ENCODE results near the gene IFNG-AS1. TPM values are rescaled to one million over a fixed set of nuclear protein-coding genes. Genes with fewer than 3 reads are reported as not detected.

The IFNG-AS1 gene
- total RNA-seq, 1 experiment from 2014 or later, result not detected

GRCh38 chr12:67964456-67964855 is 24.8 kb upstream of the IFNG-AS1 start:
- Histone ChIP-seq H3K9me3 (ENCODE audit: low read depth, low read length, poor library complexity, severe bottlenecking) (no peaks in the 10 kb centered on the region), H3K4me1 (ENCODE audit: insufficient read depth, low read length, poor library complexity, severe bottlenecking) (no peaks in the 10 kb centered on the region), H3K36me3 (ENCODE audit: insufficient read depth, low read length, poor library complexity, severe bottlenecking) (no peaks in the 10 kb centered on the region), H3K4me3 (ENCODE audit: low read depth, low read length, poor library complexity, severe bottlenecking) (no peak overlapping the region), H3K27ac (ENCODE audit: low read depth, low read length, poor library complexity, severe bottlenecking) (no peak overlapping the region), H3K27me3 (replicated peaks; ENCODE audit: insufficient read depth, low read depth, low read length, poor library complexity) (no peaks in the 10 kb centered on the region)
- ChIA-PET CTCF (no interaction called here), POLR2A (ENCODE audit: low non-redundant PET) (no interaction called here)
- BruUV-seq (replicated peaks), result no TSS peak
- TF ChIP-seq CTCF (conservative IDR thresholded peaks at IDR 0.05; ENCODE audit: low read depth, low read length) (no peak), EZH2 (IDR thresholded peaks at IDR 0.05; ENCODE audit: borderline replicate concordance, low read depth, low read length, poor library complexity, severe bottlenecking) (no peak)
- DNase-seq (ENCODE audit: low spot score), result no peak
- intact Hi-C loops (cut with micrococcal nuclease; ENCODE audit: unreplicated experiment), result no loop called here

DNA sequence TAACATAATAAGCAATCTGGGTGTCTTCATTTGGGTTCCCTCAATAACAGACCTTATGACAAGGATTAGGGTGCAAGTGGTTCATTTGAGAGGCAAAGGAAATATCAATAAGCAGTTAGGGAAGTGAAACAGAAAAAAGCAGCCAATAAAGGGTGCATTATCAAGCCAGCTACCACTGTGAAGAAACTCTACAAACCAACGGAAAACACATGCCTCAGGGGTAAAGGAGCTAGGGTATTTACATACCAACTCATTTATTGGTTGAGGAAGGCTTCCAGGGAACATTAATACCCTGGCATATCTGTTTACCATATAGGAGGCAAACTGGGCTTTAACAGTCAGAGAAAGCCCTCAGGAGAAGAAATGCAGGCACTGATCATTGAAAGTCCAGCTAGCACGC is 22.7 kb upstream of the IFNG-AS1 start:
- CTCF ChIA-PET, result no interaction called here

DNA sequence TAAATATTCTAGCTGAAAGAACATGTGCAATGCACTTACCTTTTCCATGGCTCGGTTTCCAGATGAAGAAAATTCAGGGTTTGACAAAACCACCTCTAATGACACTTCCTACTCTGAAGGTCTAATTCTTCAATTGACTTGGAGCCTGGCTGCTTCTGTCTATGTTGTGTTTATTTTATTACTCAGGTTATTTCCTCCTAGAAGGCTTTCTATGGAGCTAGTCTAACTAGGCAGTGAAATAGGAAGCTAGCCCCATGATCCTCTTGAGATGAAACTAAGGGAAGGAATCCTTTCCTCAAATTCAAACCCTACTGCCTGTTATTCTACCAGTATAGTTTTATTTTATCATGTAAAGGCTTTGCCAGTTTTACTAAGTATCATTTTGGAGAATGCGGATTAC is 20.9 kb upstream of the IFNG-AS1 start:
- intact Hi-C loops (cut with micrococcal nuclease; ENCODE audit: unreplicated experiment), result no loop called here
- POLR2A ChIA-PET (ENCODE audit: low non-redundant PET), result no interaction called here
- BruUV-seq (replicated peaks), result no TSS peak

More for the DNA sequence above, 22.7 kb upstream of the IFNG-AS1 start:
- Histone ChIP-seq H3K27ac (ENCODE audit: low read depth, low read length, poor library complexity, severe bottlenecking) (no peak overlapping the region), H3K27me3 (replicated peaks; ENCODE audit: insufficient read depth, low read depth, low read length, poor library complexity) (no peaks in the 10 kb centered on the region), H3K9me3 (ENCODE audit: low read depth, low read length, poor library complexity, severe bottlenecking) (no peaks in the 10 kb centered on the region), H3K4me1 (ENCODE audit: insufficient read depth, low read length, poor library complexity, severe bottlenecking) (no peaks in the 10 kb centered on the region), H3K36me3 (ENCODE audit: insufficient read depth, low read length, poor library complexity, severe bottlenecking) (no peaks in the 10 kb centered on the region), H3K4me3 (ENCODE audit: low read depth, low read length, poor library complexity, severe bottlenecking) (no peak overlapping the region)
- intact Hi-C loops (cut with micrococcal nuclease; ENCODE audit: unreplicated experiment), result no loop called here
- DNase-seq (ENCODE audit: low spot score), result no peak
- BruUV-seq (replicated peaks), result no TSS peak
- no peak for TF ChIP-seq EZH2 (IDR thresholded peaks at IDR 0.05; ENCODE audit: borderline replicate concordance, low read depth, low read length, poor library complexity, severe bottlenecking)
- no peak for TF ChIP-seq CTCF (conservative IDR thresholded peaks at IDR 0.05; ENCODE audit: low read depth, low read length)
- POLR2A ChIA-PET (ENCODE audit: low non-redundant PET), result no interaction called here

More for the DNA sequence above, 20.9 kb upstream of the IFNG-AS1 start:
- Histone ChIP-seq H3K27ac (ENCODE audit: low read depth, low read length, poor library complexity, severe bottlenecking) (no peak overlapping the region), H3K27me3 (replicated peaks; ENCODE audit: insufficient read depth, low read depth, low read length, poor library complexity) (no peaks in the 10 kb centered on the region), H3K4me3 (ENCODE audit: low read depth, low read length, poor library complexity, severe bottlenecking) (no peak overlapping the region), H3K36me3 (ENCODE audit: insufficient read depth, low read length, poor library complexity, severe bottlenecking) (no peaks in the 10 kb centered on the region), H3K4me1 (ENCODE audit: insufficient read depth, low read length, poor library complexity, severe bottlenecking) (no peaks in the 10 kb centered on the region), H3K9me3 (ENCODE audit: low read depth, low read length, poor library complexity, severe bottlenecking) (no peaks in the 10 kb centered on the region)
- no peak for DNase-seq (ENCODE audit: low spot score)
- TF ChIP-seq EZH2 (IDR thresholded peaks at IDR 0.05; ENCODE audit: borderline replicate concordance, low read depth, low read length, poor library complexity, severe bottlenecking) (no peak), CTCF (conservative IDR thresholded peaks at IDR 0.05; ENCODE audit: low read depth, low read length) (no peak)
- CTCF ChIA-PET, result no interaction called here
